ENCODE results near the gene ACSM6. TPM values are rescaled to one million over a fixed set of nuclear protein-coding genes. Genes with fewer than 3 reads are reported as not detected.
"Not testable (repeated sequence)": the region's sequence is repeated elsewhere in the genome, so short reads cannot be mapped to it uniquely, and the experiment has no call there.

Gene ACSM6
- total RNA-seq, 2 experiments from 2014 or later: not detected

GRCh38 chr10:95211606-95212279 lies 17.7 kb downstream of the ACSM6 start:
- POLR2A ChIA-PET: no interaction called here
- CTCF ChIA-PET: no interaction called here

- CTCF ChIA-PET: no interaction called here
- POLR2A ChIA-PET: no interaction called here
Observed at GRCh38 chr10:95214369-95214768, 20.3 kb downstream of the ACSM6 start.

- ChIA-PET CTCF (no interaction called here), POLR2A (no interaction called here)
Observed at GRCh38 chr10:95214793-95215192, 20.8 kb downstream of the ACSM6 start.

- ChIA-PET POLR2A (no interaction called here), CTCF (no interaction called here)
Observed at GRCh38 chr10:95217476-95217875, 23.4 kb downstream of the ACSM6 start.

- ChIA-PET POLR2A (no interaction called here), CTCF (no interaction called here)
Observed at GRCh38 chr10:95220539-95220938, 26.5 kb downstream of the ACSM6 start.

GRCh38 chr10:95221124-95221523 lies 27.1 kb downstream of the ACSM6 start:
- ChIA-PET POLR2A (no interaction called here), CTCF (no interaction called here)

- POLR2A ChIA-PET: no interaction called here
- CTCF ChIA-PET: no interaction called here
Observed at GRCh38 chr10:95225136-95225535, 31.1 kb downstream of the ACSM6 start.

GRCh38 chr10:95228934-95229723 lies 35.1 kb downstream of the ACSM6 start:
- POLR2A ChIA-PET, CTCF ChIA-PET: not testable (repeated sequence)

GRCh38 chr10:95229724-95230627 lies 35.9 kb downstream of the ACSM6 start:
- CTCF ChIA-PET: interaction anchor here (0.5 to 1.5 kb wide), 3 partner anchors 13 to 134 kb away, joined by 4 to 11 read pairs (median 6); no protein-coding TSS in a partner anchor
- POLR2A ChIA-PET: no interaction called here

GRCh38 chr10:95230677-95231586 lies 36.9 kb downstream of the ACSM6 start:
- CTCF ChIA-PET: interaction anchor here (1.2 to 1.5 kb wide), 2 partner anchors 12 to 16 kb away, joined by 6 to 11 read pairs; no protein-coding TSS in a partner anchor
- POLR2A ChIA-PET: not testable (repeated sequence)

- POLR2A ChIA-PET: no interaction called here
Observed at GRCh38 chr10:95233377-95234034, 39.5 kb downstream of the ACSM6 start.

GRCh38 chr10:95234951-95235350 lies 40.9 kb downstream of the ACSM6 start:
- ChIA-PET POLR2A (interaction anchor here (0.6 to 0.7 kb wide), 2 partner anchors 54 to 184 kb away, joined by 5 to 9 read pairs; no protein-coding TSS in a partner anchor), CTCF (interaction anchor here (0.9 to 4.8 kb wide), 3 partner anchors 11 to 40 kb away, joined by 8 to 29 read pairs (median 11); no protein-coding TSS in a partner anchor)

More at GRCh38 chr10:95233377-95234034, 39.5 kb downstream of the ACSM6 start:
- CTCF ChIA-PET: interaction anchor here (1.9 to 4.8 kb wide), 2 partner anchors 13 to 41 kb away, joined by 8 to 29 read pairs; no protein-coding TSS in a partner anchor

- POLR2A ChIA-PET: no interaction called here
- CTCF ChIA-PET: interaction anchor here (0.9 to 4.8 kb wide), 2 partner anchors 10 to 13 kb away, joined by 11 to 29 read pairs; no protein-coding TSS in a partner anchor
Observed at GRCh38 chr10:95235676-95236067, 41.6 kb downstream of the ACSM6 start.

GRCh38 chr10:95236068-95236903 lies 42.2 kb downstream of the ACSM6 start:
- ChIA-PET POLR2A (no interaction called here), CTCF (interaction anchor here (0.9 to 4.8 kb wide), 2 partner anchors 10 to 138 kb away, joined by 3 to 29 read pairs; no protein-coding TSS in a partner anchor)

- ChIA-PET POLR2A (no interaction called here), CTCF (interaction anchor here (0.9 to 4.8 kb wide), 2 partner anchors 8 to 136 kb away, joined by 3 to 29 read pairs; no protein-coding TSS in a partner anchor)
Observed at GRCh38 chr10:95237376-95238170, 43.5 kb downstream of the ACSM6 start.

- POLR2A ChIA-PET, CTCF ChIA-PET: not testable (repeated sequence)
Observed at GRCh38 chr10:95240096-95240495, 46.1 kb downstream of the ACSM6 start.
